ENCODE data around the gene SPRY2. TPM values are rescaled to one million over a fixed set of nuclear protein-coding genes. Genes with fewer than 3 reads are reported as not detected.

SPRY2 gene, protein sequence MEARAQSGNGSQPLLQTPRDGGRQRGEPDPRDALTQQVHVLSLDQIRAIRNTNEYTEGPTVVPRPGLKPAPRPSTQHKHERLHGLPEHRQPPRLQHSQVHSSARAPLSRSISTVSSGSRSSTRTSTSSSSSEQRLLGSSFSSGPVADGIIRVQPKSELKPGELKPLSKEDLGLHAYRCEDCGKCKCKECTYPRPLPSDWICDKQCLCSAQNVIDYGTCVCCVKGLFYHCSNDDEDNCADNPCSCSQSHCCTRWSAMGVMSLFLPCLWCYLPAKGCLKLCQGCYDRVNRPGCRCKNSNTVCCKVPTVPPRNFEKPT
- total RNA-seq, result under 1 TPM; 0.33 to 0.45 TPM
- polyA plus RNA-seq (2013, experiment 1 of 2), result 0.15 TPM
- polyA plus RNA-seq (2013, experiment 2 of 2), result 2.0 TPM
- total RNA-seq, result 0 to 2.4 (median 0.25) reads per million in 172 experiments

DNA sequence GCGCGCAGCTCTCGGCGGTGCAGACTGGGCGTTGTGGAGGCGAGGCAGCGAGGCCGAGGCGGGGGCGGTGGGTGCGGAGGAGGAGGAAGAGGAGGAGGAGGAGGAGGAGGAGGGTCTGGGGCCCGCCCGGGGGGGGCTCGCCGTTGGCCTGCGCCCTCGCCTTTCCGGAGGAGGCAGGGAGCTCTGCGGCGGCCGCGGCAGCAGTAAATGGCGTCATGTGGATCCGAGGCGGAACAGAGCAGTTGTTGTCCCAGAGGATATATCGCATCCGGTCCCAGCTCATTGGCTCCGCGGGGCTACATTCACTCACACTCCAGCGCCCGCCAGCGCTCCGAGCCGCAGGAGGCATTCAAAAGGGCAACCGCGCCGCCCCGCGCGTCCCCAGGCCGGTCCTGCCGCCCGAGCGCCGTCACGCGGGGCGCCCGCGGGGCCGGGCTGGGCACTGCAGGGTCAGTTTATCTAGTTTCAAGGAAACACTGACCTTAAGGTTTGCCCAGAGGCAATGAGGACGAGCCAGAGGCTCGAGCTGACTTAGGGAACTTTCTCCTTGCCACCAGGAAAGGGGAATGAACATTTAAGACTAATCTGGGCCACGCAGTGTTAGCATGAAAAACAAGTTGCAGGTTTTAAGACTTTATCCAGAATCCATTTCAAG lies at the start of gene SPRY2:
TSS of gene SPRY2 (minus strand) at position 26 of the 655 bp plus-strand sequence. CDS start 3,421 bp downstream, outside the sequence.
- CTCF ChIA-PET, result no interaction called here
- Mint-ChIP-seq H3K36me3 (ENCODE audit: low read depth) (no peaks in the 10 kb centered on the region), H3K4me3 (peak within 1 kb of the TSS; percentile 93), H3K4me1 (ENCODE audit: low read depth) (peaks cover 30% of the 10 kb centered on the region), H3K27me3 (peaks cover 58% of the 10 kb centered on the region), H3K27ac (no peak within 1 kb of the TSS), H3K9me3 (no peaks in the 10 kb centered on the region)
- Histone ChIP-seq H3K9me3 (ENCODE audit: control insufficient read depth in 1 of 2, insufficient read depth in 1 of 2, low read length in 2 of 2) (peaks cover 0 to 23% of the 10 kb centered on the region in 2 experiments), H3K4me3 (ENCODE audit: low read length) (peak within 1 kb of the TSS; percentile 38), H3K27me3 (ENCODE audit: control insufficient read depth in 1 of 2, insufficient read depth in 2 of 2, low read length in 2 of 2) (peaks cover 32 to 52% of the 10 kb centered on the region in 2 experiments), H3K36me3 (ENCODE audit: insufficient read depth, low read length) (no peaks in the 10 kb centered on the region), H3K4me1 (ENCODE audit: insufficient read depth, low read length) (peaks cover 40% of the 10 kb centered on the region), H3K27ac (ENCODE audit: low read depth in 1 of 2, low read length in 2 of 2) (no peak within 1 kb of the TSS)
- peak in 3 of 14 experiments; percentile 26 to 39 (median 37) for DNase-seq
- TF ChIP-seq, protein P1, sequence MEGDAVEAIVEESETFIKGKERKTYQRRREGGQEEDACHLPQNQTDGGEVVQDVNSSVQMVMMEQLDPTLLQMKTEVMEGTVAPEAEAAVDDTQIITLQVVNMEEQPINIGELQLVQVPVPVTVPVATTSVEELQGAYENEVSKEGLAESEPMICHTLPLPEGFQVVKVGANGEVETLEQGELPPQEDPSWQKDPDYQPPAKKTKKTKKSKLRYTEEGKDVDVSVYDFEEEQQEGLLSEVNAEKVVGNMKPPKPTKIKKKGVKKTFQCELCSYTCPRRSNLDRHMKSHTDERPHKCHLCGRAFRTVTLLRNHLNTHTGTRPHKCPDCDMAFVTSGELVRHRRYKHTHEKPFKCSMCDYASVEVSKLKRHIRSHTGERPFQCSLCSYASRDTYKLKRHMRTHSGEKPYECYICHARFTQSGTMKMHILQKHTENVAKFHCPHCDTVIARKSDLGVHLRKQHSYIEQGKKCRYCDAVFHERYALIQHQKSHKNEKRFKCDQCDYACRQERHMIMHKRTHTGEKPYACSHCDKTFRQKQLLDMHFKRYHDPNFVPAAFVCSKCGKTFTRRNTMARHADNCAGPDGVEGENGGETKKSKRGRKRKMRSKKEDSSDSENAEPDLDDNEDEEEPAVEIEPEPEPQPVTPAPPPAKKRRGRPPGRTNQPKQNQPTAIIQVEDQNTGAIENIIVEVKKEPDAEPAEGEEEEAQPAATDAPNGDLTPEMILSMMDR (IDR thresholded peaks at IDR 0.05), result no peak
- POLR2A ChIA-PET, result no interaction called here
- intact Hi-C loops (cut with DNase I, micrococcal nuclease), result no loop called here
- peak; percentile 30 for ATAC-seq (ENCODE audit: poor library complexity)

DNA sequence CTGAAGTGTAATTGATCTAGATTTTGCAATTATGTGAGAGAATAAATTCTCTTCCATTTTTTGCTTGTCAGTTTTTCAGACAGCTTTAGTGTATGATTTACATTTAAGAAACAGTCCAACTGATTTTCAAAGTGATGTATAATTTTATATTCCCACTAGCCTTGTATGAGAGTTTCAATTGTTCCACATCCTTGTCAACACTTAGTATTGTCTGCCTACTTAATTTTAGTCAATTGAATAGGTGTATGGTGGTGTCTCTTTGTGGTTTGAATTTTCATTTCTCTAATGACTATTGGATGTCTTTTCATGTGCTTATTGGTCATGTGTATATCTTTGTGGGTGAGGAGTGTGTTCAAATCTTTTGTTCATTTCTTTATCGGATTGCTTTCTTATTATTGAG lies 49.4 kb upstream of the SPRY2 start:
- no peak overlapping the region for H3K27ac ChIP-seq (ENCODE audit: low read depth in 1 of 2, low read length in 2 of 2)
- ChIA-PET CTCF (no interaction called here), POLR2A (no interaction called here)
- peaks cover 10% of the 10 kb centered on the region for H3K4me1 Mint-ChIP-seq (ENCODE audit: low read depth)
- no peak overlapping the region for H3K4me3 ChIP-seq (ENCODE audit: low read length)
- H3K36me3 Mint-ChIP-seq (ENCODE audit: low read depth), result no peaks in the 10 kb centered on the region
- H3K9me3 Mint-ChIP-seq, result peaks cover 12% of the 10 kb centered on the region
- H3K36me3 ChIP-seq (ENCODE audit: insufficient read depth, low read length), result no peaks in the 10 kb centered on the region
- H3K27ac Mint-ChIP-seq, result no peak overlapping the region
- no peaks in the 10 kb centered on the region for H3K4me1 ChIP-seq (ENCODE audit: insufficient read depth, low read length)
- H3K27me3 Mint-ChIP-seq, result no peaks in the 10 kb centered on the region
- DNase-seq, result no peak
- TF ChIP-seq, protein P1 (IDR thresholded peaks at IDR 0.05), result no peak
- intact Hi-C loops (cut with DNase I, micrococcal nuclease), result no loop called here
- ATAC-seq (ENCODE audit: poor library complexity), result no peak
- peaks cover 0 to 4% of the 10 kb centered on the region in 2 experiments for H3K9me3 ChIP-seq (ENCODE audit: control insufficient read depth in 1 of 2, insufficient read depth in 1 of 2, low read length in 2 of 2)
- H3K4me3 Mint-ChIP-seq, result no peak overlapping the region
- H3K27me3 ChIP-seq (ENCODE audit: control insufficient read depth in 1 of 2, insufficient read depth in 2 of 2, low read length in 2 of 2), result no peaks in the 10 kb centered on the region

DNA sequence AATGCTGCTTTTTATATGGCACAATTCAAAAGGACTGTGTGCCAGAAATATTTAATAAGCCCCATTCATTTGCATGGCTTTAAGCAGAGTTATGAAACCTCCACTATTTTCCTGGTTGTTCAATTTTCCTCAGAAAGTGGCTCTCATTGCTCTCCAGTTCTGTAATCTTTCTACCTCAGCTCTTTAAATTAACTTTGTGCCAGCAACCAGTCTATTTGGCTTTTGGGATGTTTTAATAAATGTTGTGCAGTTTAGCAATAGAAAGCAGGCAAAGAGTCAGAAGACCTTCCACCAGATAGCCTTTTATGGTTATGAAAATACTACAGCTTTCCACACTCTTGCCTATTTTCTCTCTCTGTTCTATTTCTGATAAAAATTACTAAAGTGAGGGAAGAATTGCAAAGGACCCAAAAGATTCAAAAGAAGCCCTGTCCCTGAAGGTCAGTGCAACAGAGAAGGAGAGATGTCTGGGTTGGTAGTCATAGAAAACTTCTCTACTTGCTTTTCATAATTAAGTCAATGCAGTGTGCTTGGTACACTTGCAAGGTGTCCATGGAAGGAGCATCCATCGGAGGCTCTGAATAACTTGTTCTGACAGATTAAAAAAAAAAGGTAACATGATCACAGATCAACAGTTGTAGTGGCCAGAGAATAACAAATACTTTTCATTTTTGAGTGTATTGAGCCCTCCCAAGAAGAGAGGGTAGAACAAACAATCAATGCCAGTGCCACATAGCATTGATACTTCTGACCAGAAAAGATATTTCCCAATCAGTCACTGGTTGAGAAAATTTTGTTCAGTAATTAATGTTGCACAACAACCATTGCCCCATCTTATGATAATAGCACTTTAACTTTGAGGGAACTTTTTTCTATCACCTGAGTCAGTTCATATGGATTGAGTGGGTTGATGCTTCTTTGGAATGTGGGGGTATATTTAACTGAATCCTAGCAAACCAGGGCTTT lies 48.4 kb upstream of the SPRY2 start:
- H3K27me3 ChIP-seq (ENCODE audit: control insufficient read depth in 1 of 2, insufficient read depth in 2 of 2, low read length in 2 of 2), result no peaks in the 10 kb centered on the region
- Mint-ChIP-seq H3K36me3 (ENCODE audit: low read depth) (no peaks in the 10 kb centered on the region), H3K27me3 (no peaks in the 10 kb centered on the region), H3K27ac (no peak overlapping the region), H3K4me3 (no peak overlapping the region), H3K4me1 (ENCODE audit: low read depth) (peaks cover 10% of the 10 kb centered on the region), H3K9me3 (peaks cover 12% of the 10 kb centered on the region)
- no peak for DNase-seq
- no peaks in the 10 kb centered on the region for H3K4me1 ChIP-seq (ENCODE audit: insufficient read depth, low read length)
- POLR2A ChIA-PET, result no interaction called here
- ATAC-seq (ENCODE audit: poor library complexity), result no peak
- no peak overlapping the region for H3K27ac ChIP-seq (ENCODE audit: low read depth in 1 of 2, low read length in 2 of 2)
- H3K4me3 ChIP-seq (ENCODE audit: low read length), result no peak overlapping the region
- H3K9me3 ChIP-seq (ENCODE audit: control insufficient read depth in 1 of 2, insufficient read depth in 1 of 2, low read length in 2 of 2), result peaks cover 0 to 4% of the 10 kb centered on the region in 2 experiments
- TF ChIP-seq, protein P1 (IDR thresholded peaks at IDR 0.05), result no peak
- intact Hi-C loops (cut with DNase I, micrococcal nuclease), result no loop called here
- CTCF ChIA-PET, result no interaction called here
- H3K36me3 ChIP-seq (ENCODE audit: insufficient read depth, low read length), result no peaks in the 10 kb centered on the region
